Fibroblast of the conjunctiva (primary cell): ENCODE data around the gene SMIM28.
"Not testable (repeated sequence)": the region's sequence is repeated elsewhere in the genome, so short reads cannot be mapped to it uniquely, and the experiment has no call there.

Experiments
- DNase-seq: peaks from one replicate; pipeline ENCODE4 v3.0.0-alpha.2; 2010; ENCODE audit warnings: low read depth

Gene SMIM28

GRCh38 chr6:138377844-138378243 lies at the start of gene SMIM28:
TSS of gene SMIM28 (plus strand) at chr6:138377905. CDS start at chr6:138378073, 168 bp downstream.
- DNase-seq, result no peak

GRCh38 chr6:138328210-138328609 lies 49.5 kb upstream of the SMIM28 start:
- no peak for DNase-seq

- DNase-seq, result no peak
These were observed 46.9 kb upstream of the SMIM28 start for GRCh38 chr6:138330763-138331162.

- DNase-seq, result no peak
These were observed 46.3 kb upstream of the SMIM28 start for GRCh38 chr6:138331444-138331843.

GRCh38 chr6:138331984-138332383 lies 45.7 kb upstream of the SMIM28 start:
- DNase-seq, result no peak

GRCh38 chr6:138334000-138334399 lies 43.7 kb upstream of the SMIM28 start:
- no peak for DNase-seq

- no peak for DNase-seq
These were observed 42.7 kb upstream of the SMIM28 start for GRCh38 chr6:138334963-138335362.

GRCh38 chr6:138336221-138336620 lies 41.5 kb upstream of the SMIM28 start:
- DNase-seq, result no peak

- DNase-seq, result no peak
These were observed 40.6 kb upstream of the SMIM28 start for GRCh38 chr6:138337076-138337475.

- no peak for DNase-seq
These were observed 38.7 kb upstream of the SMIM28 start for GRCh38 chr6:138339024-138339423.

- no peak for DNase-seq
These were observed 36.5 kb upstream of the SMIM28 start for GRCh38 chr6:138341176-138341575.

- DNase-seq, result no peak
These were observed 34.6 kb upstream of the SMIM28 start for GRCh38 chr6:138343112-138343511.

- no peak for DNase-seq
These were observed 32.0 kb upstream of the SMIM28 start for GRCh38 chr6:138345565-138346285.

GRCh38 chr6:138346302-138347195 lies 31.2 kb upstream of the SMIM28 start:
- DNase-seq, result peak; percentile 62

GRCh38 chr6:138347864-138348263 lies 29.8 kb upstream of the SMIM28 start:
- no peak for DNase-seq

- DNase-seq, result no peak
These were observed 27.8 kb upstream of the SMIM28 start for GRCh38 chr6:138349891-138350290.

- no peak for DNase-seq
These were observed 19.8 kb upstream of the SMIM28 start for GRCh38 chr6:138357928-138358327.

GRCh38 chr6:138368684-138369083 lies 9.0 kb upstream of the SMIM28 start:
- DNase-seq, result not testable (repeated sequence)

- DNase-seq, result no peak
These were observed 6.9 kb upstream of the SMIM28 start for GRCh38 chr6:138370631-138371451.

GRCh38 chr6:138371452-138371711 lies 6.3 kb upstream of the SMIM28 start:
- DNase-seq, result no peak

GRCh38 chr6:138371720-138372119 lies 6.0 kb upstream of the SMIM28 start:
- no peak for DNase-seq

GRCh38 chr6:138372711-138373463 lies 4.8 kb upstream of the SMIM28 start:
- no peak for DNase-seq
